Retinal pigment epithelial cell (primary cell): ENCODE measurements around the gene MBTPS2.
A peak's percentile ranks its signal among the peaks of the same experiment; 100 is the strongest.

Experiments used
- DNase-seq: peaks from one replicate; pipeline ENCODE4 v3.0.0-alpha.2; 2010; ENCODE audit warnings: low read depth
- H3K4me3 ChIP-seq: 2 replicates; pipeline ENCODE4 v1.5.1; 2011; ENCODE audit warnings: mild to moderate bottlenecking, low read length, control low read depth, moderate library complexity
- CTCF ChIP-seq: conservative IDR thresholded peaks from 2 replicates; pipeline ENCODE4 v1.5.1; 2011; ENCODE audit warnings: low read depth, low read length, control low read depth, inconsistent platforms

MBTPS2 gene

GRCh38 chrX:21831496-21831895 is 7.9 kb upstream of the MBTPS2 start:
- H3K4me3 ChIP-seq = no peak overlapping the region
- no peak for TF ChIP-seq CTCF

GRCh38 chrX:21837056-21837455 is 2.4 kb upstream of the MBTPS2 start:
- TF ChIP-seq CTCF = no peak
- DNase-seq = no peak
- H3K4me3 ChIP-seq = no peak overlapping the region

More at GRCh38 chrX:21831496-21831895, 7.9 kb upstream of the MBTPS2 start:
- DNase-seq = no peak

GRCh38 chrX:21838937-21839333 is 482 bp upstream of the MBTPS2 start:
- DNase-seq = no peak
- TF ChIP-seq CTCF = no peak

GRCh38 chrX:21840193-21840545 is 752 bp downstream of the MBTPS2 start:
- peak overlapping the region; percentile 72 for H3K4me3 ChIP-seq
- DNase-seq = no peak
- no peak for TF ChIP-seq CTCF

More at GRCh38 chrX:21838937-21839333, 482 bp upstream of the MBTPS2 start:
- H3K4me3 ChIP-seq = peak overlapping the region; percentile 72

GRCh38 chrX:21843179-21843578 is 3.8 kb downstream of the MBTPS2 start:
- H3K4me3 ChIP-seq = no peak overlapping the region
- TF ChIP-seq CTCF = no peak
- no peak for DNase-seq

GRCh38 chrX:21845096-21845495 is 5.7 kb downstream of the MBTPS2 start:
- no peak overlapping the region for H3K4me3 ChIP-seq
- DNase-seq = no peak
- no peak for TF ChIP-seq CTCF

GRCh38 chrX:21847342-21847741 is 7.9 kb downstream of the MBTPS2 start:
- no peak for DNase-seq
- no peak overlapping the region for H3K4me3 ChIP-seq
- no peak for TF ChIP-seq CTCF
